ENCODE data around the gene GAMT. TPM values are rescaled to one million over a fixed set of nuclear protein-coding genes. Genes with fewer than 3 reads are reported as not detected.
A peak's percentile ranks its signal among the peaks of the same experiment; 100 is the strongest.

Gene GAMT
- total and polyA plus RNA-seq, 2 donors (not counting 1 experiment from before 2014, with no cell fraction given) = 20.0 to 44.1 TPM

DNA sequence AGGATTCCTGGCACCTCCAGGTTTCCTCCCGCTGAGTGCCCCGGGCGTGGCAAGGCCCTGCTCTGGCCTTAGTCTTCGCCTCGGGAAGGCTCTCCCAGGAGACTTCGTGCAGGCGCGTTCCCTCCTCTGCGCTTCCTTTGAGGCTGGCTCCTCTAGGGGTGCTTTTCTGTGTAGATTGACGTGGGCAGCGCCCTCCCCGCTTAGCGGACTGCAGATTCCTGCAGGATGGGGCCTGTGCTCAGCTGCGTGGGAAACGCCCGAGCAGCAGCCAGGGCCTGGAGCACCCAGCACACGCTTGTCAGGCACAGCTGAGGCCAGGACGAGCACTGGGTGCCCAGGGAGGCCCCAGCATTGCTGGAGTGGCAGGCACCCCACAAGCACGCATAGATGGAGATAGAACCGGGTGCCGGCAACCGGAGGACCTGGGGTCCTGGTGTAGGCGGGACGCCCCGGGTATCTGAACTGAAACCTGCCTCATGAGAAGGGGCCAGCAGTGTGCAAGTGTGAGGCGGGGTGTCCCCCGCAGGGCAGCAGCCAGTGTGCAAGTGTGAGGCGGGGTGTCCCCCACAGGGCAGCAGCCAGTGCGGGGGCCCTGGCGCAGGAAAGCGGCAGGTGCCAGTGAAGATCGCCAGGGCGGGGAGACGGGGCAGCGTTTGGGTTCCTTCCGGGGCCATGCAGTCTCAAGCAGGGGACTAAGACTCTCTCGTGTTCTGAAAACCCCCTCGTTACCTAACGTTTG is 14.2 kb downstream of the GAMT start:
- no peak overlapping the region for H3K9ac ChIP-seq (ENCODE audit: insufficient read depth, low read length)
- no peaks in the 10 kb centered on the region for H4K20me1 ChIP-seq (ENCODE audit: control insufficient read depth, extremely low read depth, insufficient read depth, low read length)
- H3K4me3 ChIP-seq (replicated peaks in 1 of 4; ENCODE audit: control extremely low read depth in 1 of 4, insufficient read depth in 1 of 4, low read depth in 3 of 4, low read length in 4 of 4) = no peak overlapping the region
- no peak for DNase-seq (ENCODE audit: low read depth in 2 of 2)
- H3K9me3 ChIP-seq (ENCODE audit: control insufficient read depth, insufficient read depth, low read depth, low read length) = no peaks in the 10 kb centered on the region
- H2AFZ ChIP-seq (ENCODE audit: low read length) = no peak overlapping the region
- H3K27me3 ChIP-seq (ENCODE audit: control insufficient read depth, insufficient read depth, low read length) = no peaks in the 10 kb centered on the region
- peaks cover 13% of the 10 kb centered on the region for H3K36me3 ChIP-seq (ENCODE audit: control insufficient read depth, insufficient read depth, low read length)
- H3K27ac ChIP-seq (ENCODE audit: insufficient read depth, low read length) = no peak overlapping the region
- no peak for TF ChIP-seq EZH2 (IDR thresholded peaks at IDR 0.05; ENCODE audit: low read length, missing control alignments)
- TF ChIP-seq, protein P1, sequence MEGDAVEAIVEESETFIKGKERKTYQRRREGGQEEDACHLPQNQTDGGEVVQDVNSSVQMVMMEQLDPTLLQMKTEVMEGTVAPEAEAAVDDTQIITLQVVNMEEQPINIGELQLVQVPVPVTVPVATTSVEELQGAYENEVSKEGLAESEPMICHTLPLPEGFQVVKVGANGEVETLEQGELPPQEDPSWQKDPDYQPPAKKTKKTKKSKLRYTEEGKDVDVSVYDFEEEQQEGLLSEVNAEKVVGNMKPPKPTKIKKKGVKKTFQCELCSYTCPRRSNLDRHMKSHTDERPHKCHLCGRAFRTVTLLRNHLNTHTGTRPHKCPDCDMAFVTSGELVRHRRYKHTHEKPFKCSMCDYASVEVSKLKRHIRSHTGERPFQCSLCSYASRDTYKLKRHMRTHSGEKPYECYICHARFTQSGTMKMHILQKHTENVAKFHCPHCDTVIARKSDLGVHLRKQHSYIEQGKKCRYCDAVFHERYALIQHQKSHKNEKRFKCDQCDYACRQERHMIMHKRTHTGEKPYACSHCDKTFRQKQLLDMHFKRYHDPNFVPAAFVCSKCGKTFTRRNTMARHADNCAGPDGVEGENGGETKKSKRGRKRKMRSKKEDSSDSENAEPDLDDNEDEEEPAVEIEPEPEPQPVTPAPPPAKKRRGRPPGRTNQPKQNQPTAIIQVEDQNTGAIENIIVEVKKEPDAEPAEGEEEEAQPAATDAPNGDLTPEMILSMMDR (conservative IDR thresholded peaks at IDR 0.05 in 1 of 2, IDR thresholded peaks at IDR 0.05 in 1 of 2; ENCODE audit: low read depth in 1 of 2, low read length in 2 of 2) = no peak
- H3K4me2 ChIP-seq (ENCODE audit: extremely low read depth, insufficient read depth, low read length) = no peak overlapping the region
- H3K79me2 ChIP-seq (ENCODE audit: control insufficient read depth, insufficient read depth, low read length) = peaks cover 6% of the 10 kb centered on the region
- no peaks in the 10 kb centered on the region for H3K4me1 ChIP-seq (ENCODE audit: control insufficient read depth, extremely low read depth, insufficient read depth, low read length)

- H3K4me1 ChIP-seq (ENCODE audit: control insufficient read depth, extremely low read depth, insufficient read depth, low read length) = no peaks in the 10 kb centered on the region
- TF ChIP-seq, protein P1 (conservative IDR thresholded peaks at IDR 0.05 in 1 of 2, IDR thresholded peaks at IDR 0.05 in 1 of 2; ENCODE audit: low read depth in 1 of 2, low read length in 2 of 2) = no peak
- TF ChIP-seq EZH2 (IDR thresholded peaks at IDR 0.05; ENCODE audit: low read length, missing control alignments) = no peak
Observed at GRCh38 chr19:1385816-1386215, 15.5 kb downstream of the GAMT start.

DNA sequence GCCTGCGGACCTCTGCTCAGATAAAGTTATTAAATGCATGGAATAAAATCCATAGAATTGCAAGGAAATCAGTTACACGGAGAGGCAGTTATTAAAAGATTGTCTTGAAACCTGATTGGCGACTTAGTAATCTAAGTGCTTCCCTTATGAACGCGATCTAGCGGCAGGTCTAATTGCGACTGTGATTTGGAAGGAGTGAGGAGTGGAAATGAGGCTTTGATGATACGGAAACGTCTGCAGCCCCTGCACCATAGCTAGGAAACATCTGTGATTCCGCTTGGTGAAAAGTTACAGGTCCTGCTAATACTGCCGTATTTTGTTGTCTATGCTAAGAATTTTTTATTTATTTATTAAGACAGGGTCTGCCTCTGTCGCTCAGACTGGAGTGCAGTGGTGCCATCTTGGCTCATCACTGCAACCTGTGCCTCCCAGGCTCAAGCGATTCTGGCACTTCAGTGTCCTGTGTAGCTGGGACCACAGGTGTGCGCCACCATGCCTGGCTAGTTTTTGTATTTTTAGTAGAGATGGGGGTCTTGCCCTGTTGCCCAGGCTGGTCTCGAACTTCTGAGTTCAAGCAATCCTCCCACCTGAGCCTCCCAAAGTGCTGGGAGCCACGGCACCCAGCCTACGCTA is 16.7 kb downstream of the GAMT start:
- no peak for DNase-seq (ENCODE audit: low read depth in 2 of 2)
- TF ChIP-seq, protein P1 (conservative IDR thresholded peaks at IDR 0.05 in 1 of 2, IDR thresholded peaks at IDR 0.05 in 1 of 2; ENCODE audit: low read depth in 1 of 2, low read length in 2 of 2) = no peak
- TF ChIP-seq EZH2 (IDR thresholded peaks at IDR 0.05; ENCODE audit: low read length, missing control alignments) = no peak
- peak overlapping the region; percentile 76 for H3K27ac ChIP-seq (ENCODE audit: insufficient read depth, low read length)

More at GRCh38 chr19:1385816-1386215, 15.5 kb downstream of the GAMT start:
- Histone ChIP-seq H3K79me2 (ENCODE audit: control insufficient read depth, insufficient read depth, low read length) (peaks cover 6% of the 10 kb centered on the region), H4K20me1 (ENCODE audit: control insufficient read depth, extremely low read depth, insufficient read depth, low read length) (no peaks in the 10 kb centered on the region), H3K4me2 (ENCODE audit: extremely low read depth, insufficient read depth, low read length) (no peak overlapping the region), H3K27me3 (ENCODE audit: control insufficient read depth, insufficient read depth, low read length) (no peaks in the 10 kb centered on the region), H3K9ac (ENCODE audit: insufficient read depth, low read length) (no peak overlapping the region), H3K27ac (ENCODE audit: insufficient read depth, low read length) (no peak overlapping the region), H3K4me3 (replicated peaks in 1 of 4; ENCODE audit: control extremely low read depth in 1 of 4, insufficient read depth in 1 of 4, low read depth in 3 of 4, low read length in 4 of 4) (no peak overlapping the region), H2AFZ (ENCODE audit: low read length) (no peak overlapping the region), H3K36me3 (ENCODE audit: control insufficient read depth, insufficient read depth, low read length) (peaks cover 12% of the 10 kb centered on the region), H3K9me3 (ENCODE audit: control insufficient read depth, insufficient read depth, low read depth, low read length) (no peaks in the 10 kb centered on the region)
- no peak for DNase-seq (ENCODE audit: low read depth in 2 of 2)

More for the DNA sequence above, 16.7 kb downstream of the GAMT start:
- Histone ChIP-seq H3K9me3 (ENCODE audit: control insufficient read depth, insufficient read depth, low read depth, low read length) (no peaks in the 10 kb centered on the region), H3K9ac (ENCODE audit: insufficient read depth, low read length) (peak overlapping the region; percentile 80), H3K36me3 (ENCODE audit: control insufficient read depth, insufficient read depth, low read length) (peaks cover 11% of the 10 kb centered on the region), H3K4me1 (ENCODE audit: control insufficient read depth, extremely low read depth, insufficient read depth, low read length) (no peaks in the 10 kb centered on the region), H4K20me1 (ENCODE audit: control insufficient read depth, extremely low read depth, insufficient read depth, low read length) (no peaks in the 10 kb centered on the region), H3K27me3 (ENCODE audit: control insufficient read depth, insufficient read depth, low read length) (no peaks in the 10 kb centered on the region), H3K4me3 (replicated peaks in 1 of 4; ENCODE audit: control extremely low read depth in 1 of 4, insufficient read depth in 1 of 4, low read depth in 3 of 4, low read length in 4 of 4) (peak overlapping the region; percentile 57 to 84 (median 78)), H2AFZ (ENCODE audit: low read length) (no peak overlapping the region), H3K4me2 (ENCODE audit: extremely low read depth, insufficient read depth, low read length) (peak overlapping the region; percentile 76), H3K79me2 (ENCODE audit: control insufficient read depth, insufficient read depth, low read length) (peaks cover 6% of the 10 kb centered on the region)
